GM19324 (cell line): ENCODE measurements around the gene ANKRA2.
"Not testable (repeated sequence)": the region's sequence is repeated elsewhere in the genome, so short reads cannot be mapped to it uniquely, and the experiment has no call there.

Source experiments
- ATAC-seq: cut with Tn5 transposase; IDR thresholded peaks from one replicate; pipeline ENCODE4 v1.9.1; 2021; ENCODE audit warnings: mild to moderate bottlenecking, moderate library complexity; ENCODE audit not compliant: unreplicated experiment, low FRiP score

Gene ANKRA2

DNA sequence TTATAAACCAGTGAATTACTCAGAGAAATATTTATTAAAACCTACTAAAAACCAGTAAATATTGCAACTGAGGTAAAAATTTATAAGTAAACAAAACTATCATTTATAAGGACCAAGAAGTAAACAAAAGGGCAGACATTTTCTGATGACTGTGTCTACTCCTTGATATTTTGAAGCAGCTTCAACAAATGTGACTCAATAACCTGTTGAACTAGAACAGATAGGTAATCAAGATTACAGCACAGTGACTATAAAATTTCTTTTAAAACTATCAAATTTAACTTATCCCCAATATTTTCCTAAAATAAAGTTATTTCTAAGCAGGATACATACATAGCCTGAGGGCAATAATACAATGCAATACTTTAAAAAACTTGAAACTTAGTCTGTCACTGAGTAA lies 12.8 kb downstream of the ANKRA2 start:
- ATAC-seq, result no peak

GRCh38 chr5:73550016-73550415 lies 15.4 kb downstream of the ANKRA2 start:
- ATAC-seq, result no peak

DNA sequence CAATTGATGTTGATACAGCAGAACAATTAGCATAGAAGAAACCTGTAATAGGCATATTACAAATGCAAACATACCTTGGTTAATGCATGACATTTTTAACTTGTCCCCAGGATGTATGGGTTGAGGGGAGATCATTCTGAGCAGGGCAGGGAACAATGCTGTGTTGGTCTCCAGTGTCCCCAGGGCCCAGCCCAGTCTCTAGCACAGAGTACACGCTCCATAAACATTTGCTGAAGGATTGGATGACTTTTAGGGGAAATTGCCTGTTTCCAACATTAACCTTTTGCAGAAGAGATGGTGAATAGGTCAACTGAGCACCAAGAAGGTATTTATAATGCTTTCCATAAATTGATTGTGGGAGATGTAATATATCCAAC lies 20.0 kb downstream of the ANKRA2 start:
- no peak for ATAC-seq

DNA sequence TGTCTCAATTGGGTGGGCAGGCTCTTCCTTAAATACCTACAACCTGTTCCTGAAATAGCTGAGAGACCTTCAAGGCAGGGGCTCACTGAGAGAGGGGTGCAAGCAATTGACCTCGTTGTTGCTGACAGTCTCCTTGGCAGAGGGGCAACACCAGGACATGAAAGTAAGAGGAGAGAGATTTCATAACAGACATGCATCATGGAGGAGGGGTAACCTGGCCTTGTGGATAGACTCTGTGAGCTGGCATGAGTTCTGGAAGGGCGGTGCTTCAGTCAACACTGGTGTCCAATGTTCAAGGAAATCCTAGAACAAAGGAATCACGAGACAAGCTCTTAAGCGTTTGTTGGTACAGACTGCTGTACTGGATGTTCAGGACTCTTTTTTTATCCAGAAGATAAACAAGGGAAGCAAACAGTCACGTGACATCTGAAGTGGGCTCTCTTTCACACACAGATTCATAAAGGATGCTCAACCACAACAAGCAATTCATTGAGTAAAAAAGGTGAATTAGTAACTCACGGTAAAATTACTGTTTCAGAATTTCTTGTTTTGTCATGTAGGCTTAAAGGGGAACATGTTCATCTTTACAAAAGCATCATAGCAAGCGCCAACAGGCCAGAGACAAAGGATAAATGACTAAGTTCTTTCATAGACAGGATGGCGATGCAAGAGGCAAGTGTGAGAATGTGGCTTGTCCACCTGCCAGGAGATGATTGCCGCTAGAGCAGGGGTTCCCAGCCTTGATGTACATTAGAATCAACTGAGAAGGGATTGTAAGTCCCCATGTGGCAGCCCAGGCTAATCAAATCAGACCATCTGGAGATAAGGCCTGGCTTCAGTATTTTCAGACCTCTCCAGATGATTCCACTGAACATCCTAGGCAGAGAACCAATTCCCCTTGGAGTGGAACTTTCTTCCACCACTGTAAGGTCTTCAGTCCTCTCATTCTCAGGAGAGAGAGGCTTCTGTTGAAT lies 20.7 kb downstream of the ANKRA2 start:
- ATAC-seq, result no peak

DNA sequence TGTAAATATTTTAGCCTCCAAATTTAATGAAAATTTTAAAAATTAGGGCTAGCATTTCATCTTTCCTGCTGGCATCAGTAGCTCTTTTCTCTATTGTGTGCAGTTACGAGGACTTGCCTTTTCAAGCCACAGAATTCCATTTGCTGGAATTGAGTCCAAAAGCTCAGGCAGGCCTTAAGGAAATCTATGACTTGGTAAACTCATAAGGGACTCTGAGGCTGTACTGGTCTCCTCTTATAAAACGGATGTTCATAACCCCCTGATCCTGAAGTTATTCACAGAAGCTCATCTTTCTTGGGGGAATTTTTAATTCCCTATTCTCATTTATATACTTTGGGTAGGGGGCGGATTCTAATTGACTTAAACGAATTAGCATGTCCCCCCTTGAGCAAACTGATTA lies 23.4 kb downstream of the ANKRA2 start:
- ATAC-seq, result no peak

DNA sequence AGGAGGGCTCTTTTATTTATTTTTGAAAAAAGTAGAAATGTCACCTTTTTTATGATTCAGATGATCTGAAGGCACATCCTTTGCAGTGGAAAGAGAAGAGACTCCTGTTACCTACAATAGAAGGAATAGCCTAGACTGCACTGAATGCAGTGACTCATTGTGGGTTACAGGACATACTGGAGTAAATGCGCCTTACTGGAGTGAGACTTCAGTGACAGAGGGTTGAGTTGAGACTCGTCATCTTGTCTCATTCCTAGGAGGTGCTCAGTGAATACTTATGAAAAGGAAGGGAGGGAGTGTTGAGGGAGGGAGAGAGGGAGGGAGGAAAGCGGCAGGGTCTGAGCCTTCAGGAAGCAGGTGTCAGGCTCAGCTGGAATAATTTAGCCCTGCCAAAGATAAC lies 25.2 kb downstream of the ANKRA2 start:
- no peak for ATAC-seq

GRCh38 chr5:73539730-73540129 lies 25.7 kb downstream of the ANKRA2 start:
- ATAC-seq, result no peak

- no peak for ATAC-seq
These were observed 30.5 kb downstream of the ANKRA2 start for GRCh38 chr5:73534971-73535370.

GRCh38 chr5:73534011-73534644 lies 31.3 kb downstream of the ANKRA2 start:
- no peak for ATAC-seq

DNA sequence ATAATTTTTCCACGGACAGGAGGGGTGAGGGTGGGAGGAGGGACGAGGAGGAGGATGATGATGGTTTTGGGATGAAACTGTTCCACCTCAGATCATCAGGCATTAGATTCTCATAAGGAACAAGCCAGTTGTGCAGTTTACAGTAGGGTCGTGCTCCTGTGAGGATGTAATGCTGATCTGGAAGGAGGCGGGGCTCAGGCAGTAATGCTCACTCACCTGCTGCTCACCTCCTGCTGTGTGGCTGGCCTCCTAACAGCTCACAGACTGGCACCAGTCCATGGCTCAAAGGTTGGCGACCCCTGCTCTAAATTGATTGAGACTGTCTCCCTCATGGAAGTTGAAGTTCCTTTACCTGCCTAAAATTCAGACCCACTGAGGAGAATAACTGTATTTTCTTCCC lies 33.2 kb downstream of the ANKRA2 start:
- no peak for ATAC-seq

DNA sequence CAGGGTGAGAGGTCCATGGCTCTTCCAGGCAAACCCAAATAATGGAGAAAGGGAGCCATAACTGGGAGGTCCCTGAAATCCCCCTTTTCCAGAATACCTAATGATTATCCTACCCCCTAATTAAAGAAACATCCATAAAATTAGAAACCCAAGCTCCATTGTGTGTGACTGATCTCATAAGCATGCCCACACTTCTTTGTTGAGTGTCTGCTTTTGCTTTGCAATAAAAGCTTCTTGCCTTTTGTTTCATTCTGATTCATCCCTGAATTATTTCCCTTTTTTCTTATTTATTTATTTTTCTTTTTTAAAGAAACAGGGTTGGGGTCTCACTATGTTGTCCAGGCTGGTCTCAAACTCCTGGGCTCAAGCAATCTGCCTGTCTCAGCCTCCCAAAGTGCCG lies 34.1 kb downstream of the ANKRA2 start:
- ATAC-seq, result no peak

DNA sequence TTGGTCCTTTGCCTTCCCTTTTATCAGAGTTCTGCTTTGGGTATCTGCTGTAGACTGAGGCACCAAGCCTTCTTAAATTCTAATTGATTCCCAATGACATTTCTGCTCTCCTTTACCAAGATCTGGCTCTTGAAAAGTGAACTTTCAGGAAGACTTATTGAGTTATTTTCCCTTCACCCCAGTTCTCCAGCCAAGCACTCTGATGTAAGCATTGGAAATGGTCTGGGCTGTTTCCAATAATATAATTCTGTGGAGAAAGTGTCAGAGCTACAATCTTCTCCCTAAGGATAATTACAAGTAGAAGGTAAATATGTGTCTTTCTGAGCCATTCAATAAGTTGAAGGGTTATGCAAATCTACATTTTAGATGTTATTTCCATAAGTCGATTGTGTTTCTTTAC lies 36.4 kb downstream of the ANKRA2 start:
- no peak for ATAC-seq

GRCh38 chr5:73528248-73528647 lies 37.2 kb downstream of the ANKRA2 start:
- no peak for ATAC-seq

DNA sequence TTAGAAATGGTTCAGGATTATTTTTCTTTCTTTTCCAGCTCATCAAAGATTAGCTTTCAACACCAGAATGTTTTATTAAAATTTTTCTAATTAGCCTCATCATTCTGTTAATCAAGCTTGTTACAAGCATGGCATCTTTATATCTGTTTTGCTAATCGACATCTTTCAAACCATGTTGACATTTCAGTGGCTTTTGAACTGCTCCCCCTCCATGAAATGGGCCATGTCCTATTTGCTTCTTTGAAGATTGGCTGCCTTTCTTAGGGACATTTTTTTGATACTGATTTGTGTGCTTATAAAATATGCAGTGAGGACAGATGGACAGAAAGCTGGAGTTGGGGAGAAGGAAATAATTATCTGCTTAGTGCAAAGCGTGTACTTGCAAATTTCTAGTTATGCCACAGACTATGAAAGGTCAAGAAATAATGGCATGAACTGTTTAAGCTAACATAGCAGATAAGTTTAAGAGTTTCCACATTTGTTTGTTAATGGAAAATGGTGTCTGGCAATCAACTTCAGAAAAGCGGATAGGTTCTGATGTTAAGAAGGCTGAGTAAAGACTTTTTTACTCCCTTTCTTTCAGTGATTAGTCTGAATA lies 39.7 kb downstream of the ANKRA2 start:
- ATAC-seq, result no peak

DNA sequence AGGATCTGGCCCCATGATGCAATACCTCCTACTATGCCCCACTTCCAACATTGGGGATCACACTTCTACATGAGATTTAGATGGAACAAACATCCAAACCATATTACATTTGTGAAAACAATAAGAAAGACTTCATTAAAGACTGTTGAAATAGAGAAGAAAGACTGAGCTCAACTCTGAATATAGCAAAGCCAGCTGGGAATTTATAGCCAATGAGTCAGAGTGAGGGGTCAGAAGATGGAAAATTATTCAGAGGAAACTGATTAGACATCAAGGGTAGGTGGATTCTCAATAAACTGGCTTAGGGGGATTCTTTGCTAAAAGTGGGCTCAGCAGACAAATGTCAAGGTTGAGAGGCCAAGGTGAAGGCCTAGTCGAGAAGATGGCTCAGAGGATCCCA lies 41.6 kb downstream of the ANKRA2 start:
- ATAC-seq, result no peak

DNA sequence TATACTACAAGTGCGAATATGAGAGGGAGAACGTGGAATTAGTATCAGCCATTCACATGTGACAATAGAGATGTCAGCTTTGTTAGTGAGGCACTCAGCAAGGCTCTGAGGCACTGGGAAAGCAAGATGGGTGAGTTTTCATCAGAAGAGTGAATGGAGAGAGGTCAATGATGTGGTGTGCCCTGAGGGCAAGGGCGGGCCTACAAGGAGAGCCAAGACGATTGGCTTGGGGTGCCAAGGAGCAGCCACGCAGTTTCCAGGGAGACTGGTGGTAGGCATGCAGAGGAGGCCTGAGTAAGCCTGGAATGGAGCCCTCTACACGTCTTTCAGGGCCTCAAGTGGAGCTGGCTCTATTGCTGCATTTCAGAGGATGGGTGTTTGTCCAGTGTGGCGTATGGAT lies 42.5 kb downstream of the ANKRA2 start:
- no peak for ATAC-seq

- ATAC-seq, result peak; percentile 81
These were observed 45.7 kb downstream of the ANKRA2 start for GRCh38 chr5:73519531-73520283.

DNA sequence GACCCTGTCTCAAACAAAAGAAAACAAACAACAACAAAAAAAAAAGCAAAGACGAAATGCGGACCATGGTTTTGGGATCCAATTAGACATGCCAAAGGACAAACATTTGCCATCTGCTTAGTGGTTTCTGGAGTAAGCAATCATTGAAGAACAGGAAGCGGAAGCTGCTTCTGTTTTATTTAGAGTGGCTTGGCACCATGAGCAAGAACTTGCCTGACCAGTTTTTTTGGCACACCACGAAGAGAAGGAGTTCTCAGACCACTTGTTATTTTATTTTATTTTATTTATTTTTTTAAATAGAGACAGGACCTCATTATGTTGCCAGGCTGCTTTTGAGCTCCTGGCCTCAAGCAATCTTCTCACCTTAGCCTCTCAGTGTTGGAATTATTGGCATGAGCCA lies 50.2 kb downstream of the ANKRA2 start:
- no peak for ATAC-seq

DNA sequence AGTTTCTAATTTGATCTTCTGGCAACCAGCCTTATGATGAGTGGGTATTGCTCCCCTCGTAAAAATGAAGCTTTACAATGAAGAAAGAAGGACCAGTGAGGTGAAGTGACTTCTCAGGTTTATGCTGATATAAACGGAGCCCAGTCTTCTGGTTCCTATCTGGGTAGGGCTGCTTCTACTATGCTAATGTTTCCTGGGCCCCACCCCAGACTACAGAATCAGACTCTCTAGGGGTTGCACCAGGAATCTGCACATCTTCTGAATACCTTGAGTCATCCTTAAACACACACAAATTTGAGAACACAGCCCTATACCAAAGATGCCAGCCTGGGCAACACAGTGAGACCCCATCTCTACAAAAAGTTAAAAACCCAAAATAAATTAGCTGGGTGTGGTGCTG lies 51.0 kb downstream of the ANKRA2 start:
- no peak for ATAC-seq

DNA sequence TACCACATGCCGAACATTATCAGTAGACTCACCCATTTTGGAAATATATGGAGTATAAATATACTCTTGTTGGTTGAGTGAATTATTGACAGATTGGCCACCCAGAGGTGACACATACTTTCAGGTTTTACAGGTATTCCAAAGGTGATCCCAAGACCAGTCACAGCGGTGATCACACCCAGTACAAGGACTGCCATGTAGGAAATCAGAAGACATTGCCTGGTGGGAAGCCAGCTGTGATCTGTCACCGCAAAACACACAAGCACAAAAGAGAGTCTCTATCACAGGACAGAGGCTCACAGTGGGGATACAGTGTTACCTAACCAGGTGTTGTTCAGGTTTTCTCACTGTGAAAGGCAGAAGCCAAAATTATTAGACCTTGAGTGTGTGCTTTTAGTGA lies 51.4 kb downstream of the ANKRA2 start:
- ATAC-seq, result no peak

GRCh38 chr5:73508521-73508920 lies 56.9 kb downstream of the ANKRA2 start:
- not testable (repeated sequence) for ATAC-seq
